Inferior parietal cortex (tissue), 1 donor: ENCODE data around the gene VEZT.

Source experiments
- DNase-seq: peaks from one replicate; pipeline ENCODE4 v3.0.0-alpha.2; 2016; ENCODE audit errors: extremely low spot score

The VEZT gene

DNA sequence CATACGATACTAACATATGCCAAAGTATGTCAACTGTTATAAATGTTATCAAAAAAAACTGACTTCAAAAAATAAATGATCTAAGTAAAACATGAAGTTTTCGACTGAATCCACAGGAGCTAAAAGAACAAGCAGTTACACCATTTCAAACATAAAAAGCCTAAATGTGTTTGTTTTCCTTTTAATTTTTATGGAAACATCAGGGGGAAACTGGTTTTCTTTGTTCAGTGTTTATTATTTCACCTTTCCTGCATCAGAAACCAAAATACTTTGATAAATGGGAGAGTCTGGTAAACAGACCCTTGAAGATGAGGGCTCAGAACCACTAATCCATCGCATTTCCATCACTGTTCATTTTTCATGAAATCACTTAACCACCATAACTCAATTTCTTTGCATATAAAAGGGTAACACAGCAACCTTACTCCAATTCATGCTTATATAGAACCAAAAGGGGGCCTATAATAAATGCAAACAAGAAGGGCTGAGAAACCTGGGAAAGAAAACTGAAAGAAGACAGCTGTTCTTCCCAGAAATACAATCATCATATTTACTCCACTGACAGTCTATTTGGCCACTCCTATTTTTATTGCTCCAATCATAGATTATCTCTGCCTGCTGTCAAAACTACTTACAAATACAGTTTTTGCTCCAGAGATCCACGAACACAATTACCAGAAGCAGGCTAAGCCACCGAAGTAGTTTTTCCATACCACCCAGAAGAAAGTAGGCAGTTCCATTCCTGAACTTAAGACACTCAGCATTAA is 17.3 kb upstream of the VEZT start:
- DNase-seq, result no peak

DNA sequence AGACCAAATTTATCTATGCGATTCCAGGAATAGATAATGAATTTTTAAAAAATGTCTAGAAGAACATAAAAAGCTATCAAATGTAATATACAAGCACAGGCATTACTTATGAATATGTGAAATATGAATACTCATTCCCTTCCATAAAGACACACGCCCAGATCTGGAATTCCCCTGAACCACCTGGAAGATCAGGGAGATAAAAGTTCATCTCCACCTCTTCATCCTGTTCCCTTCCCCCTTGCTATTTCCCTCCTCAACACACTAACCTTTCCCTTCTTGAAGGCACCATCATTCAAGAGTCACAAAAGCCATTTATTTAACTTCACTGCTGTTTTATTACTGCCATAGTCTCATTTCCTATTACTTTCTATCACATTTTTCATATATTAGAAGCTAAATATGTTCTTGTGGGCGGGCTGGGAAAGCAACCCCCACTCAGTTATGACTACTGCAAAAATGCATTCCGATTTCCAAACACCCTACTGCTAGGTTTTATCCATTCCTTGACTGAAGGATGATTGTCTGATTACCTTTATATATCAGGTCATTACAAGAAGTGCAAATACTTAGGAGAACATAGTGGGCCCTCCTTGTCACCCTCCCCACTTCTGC is 16.4 kb upstream of the VEZT start:
- DNase-seq, result no peak

DNA sequence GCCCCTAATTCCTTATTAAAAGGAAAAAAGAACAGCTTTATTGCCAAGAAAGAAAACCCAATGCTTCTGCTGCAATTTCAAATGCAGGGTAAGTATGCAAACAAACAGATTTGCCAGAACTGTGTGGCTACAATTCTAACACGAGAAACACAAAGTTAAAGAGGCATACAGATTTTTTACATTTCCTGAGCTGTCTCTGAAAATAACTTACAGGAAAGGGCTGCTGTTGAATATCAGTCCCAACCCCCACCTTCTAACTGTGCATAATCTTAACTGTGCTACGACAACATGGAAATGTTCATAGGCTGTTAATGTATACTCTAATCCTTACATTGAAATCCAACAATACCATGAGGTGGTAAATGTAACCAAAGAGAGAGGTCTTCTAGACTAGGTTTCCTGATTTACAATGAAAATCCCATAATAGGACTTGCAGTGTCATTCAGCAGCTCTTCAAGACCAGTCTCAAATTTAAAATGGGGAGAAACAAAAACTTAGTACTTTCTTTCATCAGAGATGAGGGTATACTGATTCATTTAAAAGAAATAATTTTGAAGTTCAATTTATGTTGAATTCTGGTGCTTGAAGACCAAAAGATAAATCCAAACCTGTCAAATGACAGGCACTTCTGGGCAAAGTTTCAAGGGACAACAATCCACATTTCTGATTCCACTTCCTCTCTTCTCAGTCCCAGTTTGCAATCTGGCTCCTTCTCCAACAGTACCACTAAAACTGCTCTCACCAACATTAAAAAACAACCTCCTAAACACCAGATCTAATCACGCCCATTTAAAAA is 14.7 kb upstream of the VEZT start:
- no peak for DNase-seq

DNA sequence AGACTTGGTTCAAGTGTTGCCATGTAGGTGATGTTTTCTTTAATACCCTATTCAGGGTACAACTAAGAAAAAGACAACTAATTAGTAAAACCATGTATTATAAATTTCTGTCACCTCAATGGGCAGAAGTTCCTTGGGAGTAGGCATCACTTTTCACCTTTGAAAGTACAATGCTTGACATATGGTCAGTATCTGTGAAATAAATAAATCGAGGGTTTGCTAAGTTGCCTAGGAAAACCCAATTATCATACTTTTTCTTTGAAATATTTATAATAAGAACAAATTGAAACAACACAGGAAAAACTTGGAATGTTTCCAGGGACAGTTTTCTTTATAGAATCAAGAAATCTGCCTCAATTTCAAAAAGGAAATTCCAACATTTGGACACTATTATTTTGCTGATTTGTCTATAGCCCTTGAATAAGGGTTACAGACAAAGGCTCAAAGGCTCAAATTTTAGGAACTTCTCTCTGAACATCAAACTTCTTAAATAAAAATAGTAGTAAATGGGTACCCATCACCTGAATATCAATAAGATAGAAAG is 14.0 kb upstream of the VEZT start:
- DNase-seq, result no peak

DNA sequence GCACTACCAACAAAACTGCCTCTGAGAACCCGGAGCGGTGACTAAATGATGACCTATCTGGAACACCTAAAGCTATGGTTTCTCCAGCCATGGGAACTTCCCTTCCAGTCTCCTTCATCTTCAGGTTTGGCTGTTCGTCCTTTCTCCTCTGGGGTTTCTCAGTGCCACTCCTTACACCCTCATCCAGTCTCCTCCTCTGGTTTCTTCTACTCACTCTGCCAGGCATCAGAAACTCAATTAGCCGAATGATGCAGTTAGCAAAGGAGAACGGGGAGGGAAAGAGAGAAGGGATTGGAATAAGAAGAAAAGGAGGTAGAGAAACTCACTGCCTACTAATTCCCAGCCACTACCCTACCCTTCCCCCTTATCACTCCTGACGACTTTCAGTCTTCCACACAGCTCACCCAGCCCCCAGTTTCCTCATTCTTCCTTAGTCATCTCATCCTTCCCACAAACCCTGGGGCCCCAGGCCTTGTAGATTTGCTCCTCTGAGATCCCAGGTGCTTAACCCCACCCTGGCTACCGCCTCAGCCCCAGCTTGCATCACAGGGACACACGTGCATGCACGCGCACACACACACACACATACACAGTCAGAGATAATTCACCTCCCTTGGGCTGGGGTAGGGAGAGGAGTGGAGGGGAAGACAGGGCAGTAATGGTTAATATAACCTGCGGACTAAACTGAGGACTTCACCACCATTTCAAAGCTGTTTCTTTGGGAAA is 13.3 kb upstream of the VEZT start:
- no peak for DNase-seq

DNA sequence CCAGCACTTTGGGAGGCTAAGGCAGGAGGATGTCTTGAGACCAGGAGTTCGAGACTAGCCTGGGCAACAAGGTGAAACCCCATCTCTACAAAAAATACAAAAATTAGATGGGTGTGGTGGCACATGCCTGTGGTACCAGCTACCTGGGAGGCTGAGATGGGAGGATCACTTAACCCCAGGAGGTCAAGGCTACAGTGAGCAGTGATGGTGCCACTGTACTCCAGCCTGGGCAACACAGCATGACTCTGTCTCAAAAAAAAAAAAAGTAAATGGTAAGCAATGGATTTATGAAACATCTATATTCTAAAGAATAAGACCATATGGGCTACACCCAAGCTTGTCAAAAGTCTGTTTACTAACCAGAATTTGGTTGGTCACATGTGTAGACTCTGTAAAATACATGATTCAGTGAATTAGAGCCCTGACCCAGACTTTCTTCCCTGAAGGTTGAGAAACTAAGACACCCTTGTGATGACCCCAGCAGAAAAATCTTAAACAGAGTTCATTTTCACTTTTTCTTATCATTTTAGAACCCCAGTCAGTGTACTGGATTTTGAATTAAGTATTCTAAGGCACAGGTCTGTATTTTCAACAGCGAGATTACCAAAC is 12.5 kb upstream of the VEZT start:
- no peak for DNase-seq

DNA sequence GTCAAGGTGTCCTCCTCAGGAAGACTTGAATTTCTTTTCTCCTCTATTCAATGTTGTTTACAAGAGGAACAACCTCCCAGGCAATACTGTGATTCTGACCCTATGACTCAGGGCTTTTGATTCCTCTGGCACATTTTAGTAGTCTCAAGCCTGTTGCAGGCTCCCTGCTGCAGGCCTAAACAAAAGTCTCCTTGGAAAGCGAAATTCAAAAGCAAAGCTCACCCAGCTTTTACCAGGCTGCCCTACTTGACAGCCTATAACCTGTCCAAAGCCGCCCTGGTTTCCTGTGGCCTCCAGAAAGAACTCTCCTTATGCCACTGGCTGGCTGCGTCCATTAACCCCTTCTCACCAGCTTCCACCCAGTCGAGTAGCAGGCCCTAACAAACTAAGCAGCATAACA is 11.9 kb upstream of the VEZT start:
- peak; percentile 50 for DNase-seq

DNA sequence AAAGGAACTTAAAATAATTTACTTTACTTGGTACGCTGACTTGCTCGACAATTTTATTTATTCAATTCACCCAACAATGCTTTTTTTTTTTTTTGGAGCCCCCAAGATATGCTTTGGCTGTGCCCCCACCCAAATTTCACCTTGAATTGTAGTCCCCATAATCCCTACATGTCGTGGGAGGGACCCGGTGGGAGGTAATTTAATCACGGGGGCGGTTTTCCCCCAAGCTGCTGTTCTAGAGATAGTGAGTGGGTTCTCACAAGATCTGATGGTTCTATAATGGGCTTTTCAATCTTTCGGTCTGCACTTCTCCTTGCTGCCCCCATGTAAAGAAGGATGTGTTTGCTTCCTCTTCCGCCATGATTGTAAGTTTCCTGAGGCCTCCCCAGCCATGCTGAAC is 10.7 kb upstream of the VEZT start:
- DNase-seq, result no peak

DNA sequence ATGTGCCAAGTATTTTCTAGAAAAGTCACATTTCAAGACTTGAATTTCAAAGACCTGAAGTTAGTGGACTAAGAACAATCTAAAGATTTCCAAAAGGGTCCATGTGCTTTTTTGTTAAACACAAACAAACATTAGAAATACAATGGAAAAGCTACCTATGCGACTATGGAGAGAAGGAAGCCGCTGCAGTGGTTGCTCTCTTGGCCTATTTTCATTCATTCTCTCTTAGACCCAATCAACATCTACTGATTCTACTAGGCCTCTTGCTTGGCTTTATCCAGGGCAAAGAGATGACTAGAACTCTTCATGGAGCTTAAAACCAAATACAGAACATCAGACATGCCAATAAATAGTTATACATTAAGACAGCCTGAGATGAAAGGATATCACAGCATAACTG is 10.2 kb upstream of the VEZT start:
- DNase-seq, result no peak

DNA sequence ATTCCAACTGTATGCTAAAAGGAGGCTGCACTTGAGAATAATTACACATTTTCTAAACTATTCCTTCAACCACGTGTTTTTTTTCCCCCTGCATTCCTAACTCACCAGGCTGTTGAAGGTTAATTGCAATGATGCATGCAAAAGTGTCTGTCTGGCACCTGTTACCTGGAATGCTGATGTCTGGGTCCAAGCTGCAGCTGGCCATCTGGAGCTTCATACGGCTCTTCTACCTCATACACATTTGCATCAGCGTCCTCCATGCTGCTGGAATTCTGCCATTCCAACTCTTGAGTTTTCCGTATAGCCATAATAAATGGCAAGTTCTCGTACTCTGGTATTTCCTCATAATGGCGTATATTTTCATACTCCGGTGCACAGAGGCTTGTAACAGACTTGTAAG is 8.9 kb upstream of the VEZT start:
- no peak for DNase-seq

DNA sequence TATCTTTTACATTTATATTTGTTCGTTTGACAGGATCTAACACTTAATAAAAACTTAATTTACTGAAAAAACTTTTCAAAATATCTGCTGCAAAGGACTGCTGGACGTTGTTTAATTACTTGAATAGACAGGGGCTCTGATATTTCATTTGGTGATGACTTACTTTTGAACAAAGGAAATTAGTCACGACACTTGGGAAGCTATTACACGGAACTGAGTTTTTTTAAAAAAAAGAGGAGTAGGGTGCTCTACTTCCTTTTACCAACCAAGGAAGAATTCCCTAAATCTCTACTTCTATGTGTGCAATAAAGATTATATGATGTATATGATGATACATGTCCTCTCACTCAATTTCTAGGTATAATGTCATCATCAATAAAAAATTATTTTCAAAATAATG is 5.0 kb upstream of the VEZT start:
- DNase-seq, result no peak

DNA sequence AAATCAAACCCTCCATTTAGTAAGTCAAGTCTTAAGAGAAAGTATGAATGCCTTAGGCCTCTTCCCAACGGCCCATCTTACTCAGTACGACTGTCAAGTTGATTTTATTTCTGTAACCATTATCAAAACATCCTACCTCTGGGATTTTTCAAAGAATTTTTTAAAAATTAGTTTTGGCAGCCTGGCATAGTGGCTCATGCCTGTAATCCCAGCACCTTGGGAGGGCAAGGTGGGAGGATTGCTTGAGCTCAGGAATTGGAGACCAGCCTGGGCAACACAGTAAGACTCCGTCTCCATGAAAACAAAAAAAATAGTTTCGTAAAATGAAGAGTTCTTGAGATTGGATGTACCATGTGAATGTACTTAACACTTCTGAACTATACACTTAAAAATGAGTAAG is 4.5 kb upstream of the VEZT start:
- no peak for DNase-seq

DNA sequence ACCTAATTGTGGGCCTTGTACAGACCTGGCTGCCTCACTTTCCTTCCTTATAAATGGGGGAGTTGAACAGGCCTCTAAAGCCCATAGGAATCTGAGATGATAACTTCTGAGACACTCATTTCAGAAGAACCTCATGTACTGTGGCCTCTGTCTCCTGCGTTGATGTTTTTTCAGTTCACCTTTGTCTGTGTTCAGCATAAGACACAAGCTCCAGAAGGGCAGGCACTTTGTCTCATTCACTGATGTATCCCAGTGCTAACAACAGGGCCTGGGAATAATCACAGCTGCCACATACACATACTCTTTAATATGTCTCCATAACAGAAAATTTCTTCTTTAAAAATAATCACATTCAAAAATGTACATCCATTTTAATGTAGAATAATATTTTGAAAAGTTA is 3.7 kb upstream of the VEZT start:
- no peak for DNase-seq

DNA sequence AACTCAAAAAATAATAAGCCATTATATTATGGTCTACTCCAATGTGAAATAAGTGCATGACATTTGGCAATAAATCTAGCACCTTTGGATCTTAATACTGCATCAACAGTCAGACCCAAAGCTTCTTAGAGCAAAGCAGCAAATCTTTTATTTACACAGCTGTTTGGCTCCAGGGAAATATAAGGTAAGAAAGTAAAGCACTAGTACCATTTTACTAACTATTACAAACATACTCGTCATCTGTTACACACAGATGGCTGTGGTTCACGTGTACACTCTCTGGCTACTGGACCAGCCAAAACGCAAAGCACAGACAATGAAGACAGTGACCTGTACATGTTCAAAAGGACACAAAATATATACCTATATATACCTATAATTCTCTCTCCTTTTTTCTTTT is 3.1 kb upstream of the VEZT start:
- no peak for DNase-seq

DNA sequence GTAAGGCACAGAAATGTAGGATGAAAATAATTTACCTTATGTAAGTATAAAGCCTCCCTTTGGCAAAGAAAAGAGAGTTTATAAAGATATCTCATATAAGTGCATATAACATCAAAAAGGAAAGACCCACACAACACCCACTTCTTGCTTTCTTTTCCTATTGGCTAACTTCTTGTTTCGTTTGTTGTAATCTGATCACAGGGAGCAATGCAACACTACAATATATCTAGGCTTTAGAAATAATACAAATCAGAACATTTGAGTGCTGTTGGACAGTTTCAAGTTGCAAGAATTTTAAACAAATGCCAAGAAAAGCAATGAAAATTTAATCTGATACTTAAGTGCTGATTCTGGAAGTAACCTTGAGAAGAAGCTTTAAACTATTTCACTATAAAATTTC is 1.7 kb upstream of the VEZT start:
- no peak for DNase-seq

DNA sequence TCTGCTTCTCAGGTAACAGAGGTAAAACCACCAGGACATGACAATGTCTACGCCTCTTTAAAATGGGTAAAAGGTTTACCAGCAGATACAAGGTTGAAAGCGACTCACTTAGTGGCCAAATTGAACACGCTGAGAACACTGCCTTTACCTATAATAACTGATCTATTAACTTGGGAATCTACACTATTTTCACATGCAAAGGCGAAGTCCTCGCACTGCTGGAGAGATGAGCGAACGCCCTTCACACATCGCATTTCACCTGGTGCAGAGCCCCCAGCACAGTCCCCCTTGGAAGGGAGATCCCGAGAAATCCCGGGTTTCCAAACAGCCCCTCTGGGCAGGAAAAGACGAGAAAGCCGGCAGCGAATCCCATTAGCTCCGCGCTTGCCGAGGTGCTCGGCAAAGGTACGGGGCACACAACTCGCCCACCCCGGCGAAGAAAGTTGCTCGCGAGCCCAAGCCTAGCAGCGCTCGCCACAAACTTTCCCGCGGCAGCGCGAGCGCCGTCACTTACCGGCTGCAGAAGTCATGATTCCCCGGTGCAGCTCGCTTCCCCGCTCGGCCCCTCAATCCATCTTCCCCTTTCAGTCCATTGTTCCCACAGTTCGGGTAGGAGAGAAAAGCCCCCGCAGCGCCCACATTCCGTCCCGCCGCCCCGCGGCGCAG is 763 bp upstream of the VEZT start:
- DNase-seq, result no peak

DNA sequence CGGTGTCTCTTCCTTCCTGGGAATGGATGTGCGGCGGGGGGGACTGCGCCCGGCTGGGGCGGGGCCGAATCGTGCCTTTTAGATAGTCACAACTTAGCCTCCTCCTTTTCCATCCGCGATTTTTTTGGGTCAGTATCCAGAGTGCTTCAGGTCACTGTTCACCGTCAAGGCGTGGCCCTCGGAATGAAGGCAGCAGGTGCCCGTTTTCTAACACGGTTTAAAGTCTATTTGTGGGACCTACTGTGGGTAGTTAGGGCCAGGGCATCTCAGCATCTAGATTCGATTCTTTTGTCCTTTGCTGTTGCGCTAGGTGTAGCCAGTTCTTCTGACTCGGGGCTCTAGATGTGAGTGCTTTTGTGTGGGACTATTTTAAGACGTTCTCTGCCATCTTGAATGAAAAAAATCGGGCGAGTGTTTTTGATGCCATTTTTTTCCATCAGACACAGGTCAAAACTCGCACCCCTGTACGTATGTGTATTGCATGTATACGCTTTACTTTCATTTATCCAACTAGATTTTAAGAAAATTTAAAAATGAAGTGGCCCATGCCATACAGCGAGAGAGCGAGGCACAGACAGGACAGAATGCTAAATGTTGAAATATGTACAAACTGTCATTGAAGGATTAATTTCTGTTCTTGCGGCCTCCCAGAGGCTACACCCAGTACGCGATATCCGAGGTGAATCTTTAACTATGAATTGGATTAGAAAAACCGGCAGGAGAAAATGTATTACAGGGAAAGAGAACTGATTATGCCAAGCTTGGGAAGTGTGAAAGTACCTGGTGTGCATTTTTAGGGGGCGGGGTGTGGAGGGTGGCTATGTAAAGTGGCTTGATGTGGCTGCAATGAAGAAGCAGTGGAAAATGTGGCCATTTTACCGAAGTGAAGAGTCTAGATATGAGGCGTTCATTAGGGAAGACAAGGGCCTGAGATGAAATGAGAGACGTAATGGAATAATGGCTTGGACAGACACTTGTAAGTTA is 835 bp downstream of the VEZT start:
- peak; percentile 54 for DNase-seq

DNA sequence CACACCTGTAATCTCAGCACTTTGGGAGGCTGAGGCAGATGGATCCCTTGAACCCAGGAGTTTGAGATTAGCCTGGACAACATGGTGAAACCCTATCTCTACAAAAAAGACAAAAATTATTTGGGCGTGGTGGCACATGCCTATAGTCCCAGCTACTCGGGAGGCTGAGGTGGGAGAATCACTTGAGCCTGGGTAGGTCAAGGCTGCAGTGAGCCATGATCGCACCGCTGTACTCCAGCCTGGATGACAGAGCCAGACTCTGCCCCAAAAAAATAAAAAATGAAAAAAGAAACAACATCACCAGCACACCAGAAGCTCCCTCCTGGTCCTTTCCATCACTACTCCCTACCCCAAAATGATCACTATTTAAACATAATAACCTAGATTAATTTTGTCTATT is 2.6 kb downstream of the VEZT start:
- DNase-seq, result no peak

DNA sequence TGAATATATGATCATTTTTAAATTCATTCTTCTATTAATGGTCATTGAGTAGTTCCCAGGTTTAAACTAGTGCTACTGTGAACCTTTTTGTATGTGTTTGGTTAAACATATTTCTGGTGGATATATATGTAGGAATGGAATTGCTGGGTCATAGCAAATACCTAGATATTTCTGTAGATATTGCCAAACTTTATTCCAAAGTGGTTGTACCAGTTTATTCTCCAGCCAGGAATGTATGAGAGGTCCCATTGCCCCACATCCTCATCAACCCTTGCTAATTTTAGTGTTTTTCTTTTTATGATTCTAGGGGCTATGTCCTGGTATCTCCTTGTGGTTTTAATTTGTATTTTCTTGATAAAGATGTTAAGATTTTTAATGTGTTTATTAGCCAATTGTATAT is 3.1 kb downstream of the VEZT start:
- no peak for DNase-seq
